Nephron (organoid): ENCODE measurements around the gene PRKCB.

ENCODE experiments used
- H3K27ac Mint-ChIP-seq, 3 experiments: 2 replicates each; pipeline ENCODE4 v1.8.0; 2020; ENCODE audit warnings: mixed read lengths in 3 of 3, mild to moderate bottlenecking in 2 of 3, moderate library complexity in 1 of 3
- H3K27me3 Mint-ChIP-seq: 2 replicates; pipeline ENCODE4 v1.8.0; 2021; ENCODE audit warnings: low read depth, mild to moderate bottlenecking, moderate library complexity, mixed read lengths
- H3K36me3 Mint-ChIP-seq: 2 replicates; pipeline ENCODE4 v1.8.0; 2020; ENCODE audit warnings: low read depth, mixed read lengths
- H3K4me1 Mint-ChIP-seq: 2 replicates; pipeline ENCODE4 v1.8.0; 2020; ENCODE audit warnings: mixed read lengths
- H3K4me3 Mint-ChIP-seq, 3 experiments: 2 replicates each; pipeline ENCODE4 v1.8.0; 2020; ENCODE audit warnings: mild to moderate bottlenecking in 3 of 3, mixed read lengths in 3 of 3, moderate library complexity in 2 of 3
- H3K9me3 Mint-ChIP-seq: 2 replicates; pipeline ENCODE4 v1.8.0; 2020; ENCODE audit warnings: mixed read lengths
- TF ChIP-seq, protein P1 (sequence below), 3 experiments: fragments of 200-600 bp; sonication (generic); IDR thresholded peaks; one replicate each; pipeline ENCODE4 v1.5.0; 2021; ENCODE audit warnings: antibody characterized with exemption in 3 of 3; ENCODE audit not compliant: unreplicated experiment in 3 of 3

The PRKCB gene

DNA sequence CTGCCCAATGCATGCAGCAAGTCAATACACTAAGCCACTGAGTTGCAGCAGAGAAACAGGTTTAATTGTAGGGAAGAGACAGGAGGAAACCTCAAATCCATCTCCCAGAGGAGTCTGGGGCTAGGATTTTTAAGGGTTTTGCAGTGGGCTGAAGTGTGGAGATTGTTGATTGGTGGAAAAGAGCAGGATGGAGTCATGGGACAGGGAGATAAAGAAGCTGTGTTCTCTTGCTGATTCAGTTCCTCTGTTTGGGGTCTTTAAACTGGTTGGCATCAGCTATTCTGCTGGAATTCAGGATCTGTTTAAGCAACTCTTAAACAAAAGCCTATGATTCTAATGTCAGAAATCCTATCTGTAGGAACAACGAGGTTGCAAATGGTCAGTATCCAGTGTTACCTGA lies 239.5 kb downstream of the PRKCB start:
- TF ChIP-seq, protein P1, sequence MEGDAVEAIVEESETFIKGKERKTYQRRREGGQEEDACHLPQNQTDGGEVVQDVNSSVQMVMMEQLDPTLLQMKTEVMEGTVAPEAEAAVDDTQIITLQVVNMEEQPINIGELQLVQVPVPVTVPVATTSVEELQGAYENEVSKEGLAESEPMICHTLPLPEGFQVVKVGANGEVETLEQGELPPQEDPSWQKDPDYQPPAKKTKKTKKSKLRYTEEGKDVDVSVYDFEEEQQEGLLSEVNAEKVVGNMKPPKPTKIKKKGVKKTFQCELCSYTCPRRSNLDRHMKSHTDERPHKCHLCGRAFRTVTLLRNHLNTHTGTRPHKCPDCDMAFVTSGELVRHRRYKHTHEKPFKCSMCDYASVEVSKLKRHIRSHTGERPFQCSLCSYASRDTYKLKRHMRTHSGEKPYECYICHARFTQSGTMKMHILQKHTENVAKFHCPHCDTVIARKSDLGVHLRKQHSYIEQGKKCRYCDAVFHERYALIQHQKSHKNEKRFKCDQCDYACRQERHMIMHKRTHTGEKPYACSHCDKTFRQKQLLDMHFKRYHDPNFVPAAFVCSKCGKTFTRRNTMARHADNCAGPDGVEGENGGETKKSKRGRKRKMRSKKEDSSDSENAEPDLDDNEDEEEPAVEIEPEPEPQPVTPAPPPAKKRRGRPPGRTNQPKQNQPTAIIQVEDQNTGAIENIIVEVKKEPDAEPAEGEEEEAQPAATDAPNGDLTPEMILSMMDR (IDR thresholded peaks at IDR 0.05; ENCODE audit: unreplicated experiment in 3 of 3) = no peak
- H3K4me3 Mint-ChIP-seq = no peak overlapping the region
- H3K27me3 Mint-ChIP-seq = peaks cover 11% of the 10 kb centered on the region
- H3K4me1 Mint-ChIP-seq = no peaks in the 10 kb centered on the region
- H3K9me3 Mint-ChIP-seq = no peaks in the 10 kb centered on the region
- H3K36me3 Mint-ChIP-seq = no peaks in the 10 kb centered on the region
- H3K27ac Mint-ChIP-seq = no peak overlapping the region

DNA sequence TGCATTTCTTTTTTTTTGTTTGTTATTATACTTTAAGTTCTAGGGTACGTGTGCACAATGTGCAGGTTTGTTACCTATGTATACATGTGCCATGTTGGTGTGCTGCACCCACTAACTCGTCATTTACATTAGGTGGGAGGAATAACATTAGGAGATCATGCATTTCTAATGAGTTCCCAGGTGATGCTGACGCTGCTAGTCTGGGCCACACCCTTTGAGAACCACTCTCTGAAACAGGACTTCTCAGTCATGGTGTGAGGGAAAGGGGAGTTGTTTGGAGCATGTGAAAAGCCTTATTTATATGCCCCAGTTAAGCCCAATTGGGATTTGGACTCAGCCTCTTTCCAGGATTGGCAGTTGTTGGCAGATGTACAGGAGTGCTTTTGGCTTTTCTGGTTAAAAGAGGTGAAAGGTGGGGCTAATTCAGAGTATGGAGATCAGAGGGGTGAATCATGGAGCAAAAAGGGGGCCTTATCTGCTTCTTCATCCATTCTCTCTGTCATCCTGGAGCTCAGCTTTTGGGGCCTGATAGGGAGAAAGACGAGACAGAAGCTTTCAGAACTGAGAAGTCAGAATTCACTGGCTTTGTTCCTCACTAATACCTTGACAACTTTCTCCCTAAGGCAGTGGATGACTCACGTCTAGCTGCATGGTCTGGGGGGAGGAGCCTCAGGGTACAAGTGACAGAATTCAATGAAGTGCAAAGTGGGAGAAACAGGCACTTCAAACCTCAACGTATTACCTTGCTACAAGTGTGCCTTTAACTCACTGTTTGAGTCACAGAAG lies 240.3 kb downstream of the PRKCB start:
- TF ChIP-seq, protein P1 (IDR thresholded peaks at IDR 0.05; ENCODE audit: unreplicated experiment in 3 of 3) = no peak
- no peak overlapping the region for H3K27ac Mint-ChIP-seq
- peaks cover 11% of the 10 kb centered on the region for H3K27me3 Mint-ChIP-seq
- no peaks in the 10 kb centered on the region for H3K4me1 Mint-ChIP-seq
- no peaks in the 10 kb centered on the region for H3K36me3 Mint-ChIP-seq
- no peak overlapping the region for H3K4me3 Mint-ChIP-seq
- no peaks in the 10 kb centered on the region for H3K9me3 Mint-ChIP-seq

DNA sequence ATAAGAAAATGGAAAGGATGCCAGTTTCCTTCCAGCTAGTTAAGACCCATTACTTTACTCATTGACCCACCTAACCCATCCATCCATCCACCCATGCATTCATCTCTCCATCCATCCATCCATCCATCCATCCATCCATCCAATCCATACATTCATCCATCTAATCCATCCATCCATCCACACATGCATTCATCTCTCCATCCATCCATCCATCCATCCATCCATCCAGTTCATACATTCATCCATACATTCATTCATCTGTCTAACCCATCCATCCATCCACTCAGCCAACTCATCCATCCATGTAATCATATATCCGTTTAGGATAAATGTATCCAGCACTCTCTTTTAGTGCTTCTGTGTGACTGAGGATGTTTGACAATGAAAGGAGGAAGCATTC lies 241.5 kb downstream of the PRKCB start:
- Mint-ChIP-seq H3K27ac (no peak overlapping the region), H3K4me3 (no peak overlapping the region), H3K36me3 (no peaks in the 10 kb centered on the region), H3K9me3 (no peaks in the 10 kb centered on the region), H3K4me1 (no peaks in the 10 kb centered on the region), H3K27me3 (peaks cover 11% of the 10 kb centered on the region)
- TF ChIP-seq, protein P1 (IDR thresholded peaks at IDR 0.05; ENCODE audit: unreplicated experiment in 3 of 3) = no peak

DNA sequence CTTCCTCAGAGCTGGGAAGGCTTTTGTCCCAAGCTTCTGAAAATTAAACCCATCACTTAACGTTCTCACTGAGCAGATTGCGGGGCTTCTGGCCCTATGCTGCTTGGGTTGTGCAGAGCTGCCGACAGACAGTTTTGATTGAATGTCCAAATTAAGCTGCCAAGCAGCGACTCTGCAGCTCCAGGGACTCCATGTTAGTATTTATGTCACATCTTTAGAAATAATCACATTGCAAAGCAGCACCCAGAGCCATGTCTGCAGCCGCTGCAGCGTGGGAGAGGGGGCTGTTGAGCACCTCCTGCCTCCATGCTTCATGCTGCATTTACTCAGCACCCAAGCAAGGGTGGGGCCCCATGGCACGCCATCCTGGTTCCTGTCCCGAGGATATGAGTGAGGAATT lies 242.2 kb downstream of the PRKCB start:
- Mint-ChIP-seq H3K27me3 (peaks cover 11% of the 10 kb centered on the region), H3K36me3 (no peaks in the 10 kb centered on the region), H3K27ac (no peak overlapping the region), H3K9me3 (no peaks in the 10 kb centered on the region), H3K4me3 (no peak overlapping the region), H3K4me1 (no peaks in the 10 kb centered on the region)
- TF ChIP-seq, protein P1 (IDR thresholded peaks at IDR 0.05; ENCODE audit: unreplicated experiment in 3 of 3) = no peak

DNA sequence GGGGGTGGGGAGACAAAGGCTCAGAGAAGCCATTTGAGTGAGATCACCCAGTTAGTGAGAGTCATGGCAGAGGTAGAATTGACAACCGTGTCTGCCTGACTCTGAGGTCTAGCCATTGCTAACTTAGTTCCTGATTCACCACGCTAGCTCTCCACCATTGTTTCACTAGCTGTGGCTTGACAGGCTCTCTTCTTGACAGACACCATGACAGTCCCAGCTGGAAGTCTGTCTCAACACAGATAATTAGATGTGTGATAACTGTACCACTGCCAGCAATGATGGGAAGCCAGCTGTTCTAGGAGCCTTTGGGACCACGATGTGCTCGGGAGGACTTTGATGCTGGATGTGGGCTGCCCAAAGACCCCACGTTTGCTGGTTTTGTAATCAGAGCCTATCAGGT lies 249.9 kb downstream of the PRKCB start:
- H3K9me3 Mint-ChIP-seq = peaks cover 8% of the 10 kb centered on the region
- peaks cover 4% of the 10 kb centered on the region for H3K27me3 Mint-ChIP-seq
- peaks cover 14% of the 10 kb centered on the region for H3K4me1 Mint-ChIP-seq
- no peak overlapping the region for H3K4me3 Mint-ChIP-seq
- no peaks in the 10 kb centered on the region for H3K36me3 Mint-ChIP-seq
- TF ChIP-seq, protein P1 (IDR thresholded peaks at IDR 0.05; ENCODE audit: unreplicated experiment in 3 of 3) = no peak
- no peak overlapping the region for H3K27ac Mint-ChIP-seq

DNA sequence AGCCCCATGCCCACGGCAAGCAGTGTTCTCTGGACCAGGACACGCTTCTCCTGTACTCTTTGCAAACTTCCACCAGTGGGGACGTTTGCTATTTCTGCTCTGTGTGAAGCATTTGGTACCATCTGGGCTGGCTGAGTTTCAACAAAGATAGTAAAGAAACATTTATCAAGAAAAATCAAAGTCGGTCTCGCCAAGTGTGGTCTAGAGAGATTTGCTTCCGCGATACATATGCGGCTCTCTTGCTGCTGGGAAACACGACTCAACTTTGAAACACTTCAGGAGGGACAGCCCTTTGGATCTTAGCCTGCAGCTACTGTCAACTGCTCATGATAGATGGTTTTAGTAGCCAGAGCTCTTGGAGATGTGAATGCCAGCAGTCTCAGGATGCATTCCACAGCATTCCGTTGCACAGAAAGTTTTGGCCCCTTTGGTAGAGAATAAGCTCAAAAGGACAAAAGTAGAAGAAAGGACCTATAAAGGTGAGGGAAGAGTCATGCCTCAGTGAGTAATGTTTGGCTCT lies 252.2 kb downstream of the PRKCB start:
- peaks cover 20% of the 10 kb centered on the region for H3K9me3 Mint-ChIP-seq
- peaks cover 14% of the 10 kb centered on the region for H3K4me1 Mint-ChIP-seq
- H3K27ac Mint-ChIP-seq = peak overlapping the region in 1 of 3 experiments; percentile 41
- no peaks in the 10 kb centered on the region for H3K36me3 Mint-ChIP-seq
- TF ChIP-seq, protein P1 (IDR thresholded peaks at IDR 0.05; ENCODE audit: unreplicated experiment in 3 of 3) = no peak
- peaks cover 4% of the 10 kb centered on the region for H3K27me3 Mint-ChIP-seq
- no peak overlapping the region for H3K4me3 Mint-ChIP-seq
